HG02763 (cell line): ENCODE measurements around the gene L3MBTL3.

Experiments
- ATAC-seq: cut with Tn5 transposase; IDR thresholded peaks from one replicate; pipeline ENCODE4 v1.9.1; 2021; ENCODE audit warnings: mild to moderate bottlenecking, moderate library complexity; ENCODE audit not compliant: unreplicated experiment

L3MBTL3 gene

DNA sequence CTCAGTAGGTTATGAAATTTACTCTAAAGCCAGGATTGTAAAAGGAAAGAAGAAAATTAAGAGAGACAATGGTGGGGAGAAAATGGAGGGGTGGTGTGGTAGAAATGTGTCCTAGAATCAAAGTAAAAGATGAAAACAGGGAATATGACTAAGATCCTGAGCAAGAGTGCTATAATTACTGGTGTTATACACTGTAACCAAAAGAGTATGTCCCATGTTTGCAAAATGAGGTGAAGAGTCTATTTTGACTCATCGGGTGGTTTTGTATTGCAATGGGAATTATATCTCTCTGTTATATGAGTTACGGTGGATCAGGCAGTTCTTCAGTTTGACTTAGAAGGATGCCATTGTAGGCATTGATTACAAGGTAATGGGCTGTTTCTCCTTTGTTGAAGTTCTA lies 8.5 kb downstream of the L3MBTL3 start:
- ATAC-seq = no peak

DNA sequence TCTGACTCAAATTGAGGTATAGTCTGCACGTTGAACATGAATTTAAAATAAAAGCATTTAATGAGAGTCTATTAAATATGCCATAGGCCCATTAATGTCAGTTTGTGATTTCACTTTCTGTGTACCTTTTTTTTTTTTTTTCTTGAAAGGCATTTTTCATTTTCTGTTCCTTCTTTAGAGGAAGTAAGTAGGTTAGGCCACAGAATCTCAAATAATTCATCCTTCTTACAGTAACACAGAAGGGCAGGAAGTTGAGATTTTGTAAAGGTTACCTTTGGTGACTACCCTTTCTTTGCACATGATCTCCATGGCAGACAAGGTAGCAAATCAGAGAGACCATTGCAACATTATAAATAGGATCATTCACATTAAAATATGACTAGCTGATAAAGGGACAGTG lies 9.6 kb downstream of the L3MBTL3 start:
- ATAC-seq = peak; percentile 71

DNA sequence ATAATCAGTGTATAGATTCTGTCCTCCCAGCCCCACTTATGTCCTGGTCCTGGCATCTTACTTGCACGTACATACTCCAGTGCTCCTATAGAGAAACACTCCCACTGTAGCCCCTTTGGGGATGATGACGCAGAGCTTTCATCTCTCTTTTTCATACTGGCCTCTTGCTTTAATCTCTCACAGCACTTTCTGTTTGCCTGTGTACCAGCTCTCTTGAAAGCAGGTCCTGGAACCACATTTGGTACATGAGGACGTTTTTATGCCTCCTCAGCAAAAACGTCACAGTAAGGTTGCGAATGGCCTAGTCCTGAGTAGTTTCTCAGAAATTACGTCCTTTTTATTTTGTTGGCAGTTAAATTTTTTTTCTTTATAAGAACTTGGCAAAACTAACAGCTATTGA lies 10.8 kb downstream of the L3MBTL3 start:
- ATAC-seq = no peak

DNA sequence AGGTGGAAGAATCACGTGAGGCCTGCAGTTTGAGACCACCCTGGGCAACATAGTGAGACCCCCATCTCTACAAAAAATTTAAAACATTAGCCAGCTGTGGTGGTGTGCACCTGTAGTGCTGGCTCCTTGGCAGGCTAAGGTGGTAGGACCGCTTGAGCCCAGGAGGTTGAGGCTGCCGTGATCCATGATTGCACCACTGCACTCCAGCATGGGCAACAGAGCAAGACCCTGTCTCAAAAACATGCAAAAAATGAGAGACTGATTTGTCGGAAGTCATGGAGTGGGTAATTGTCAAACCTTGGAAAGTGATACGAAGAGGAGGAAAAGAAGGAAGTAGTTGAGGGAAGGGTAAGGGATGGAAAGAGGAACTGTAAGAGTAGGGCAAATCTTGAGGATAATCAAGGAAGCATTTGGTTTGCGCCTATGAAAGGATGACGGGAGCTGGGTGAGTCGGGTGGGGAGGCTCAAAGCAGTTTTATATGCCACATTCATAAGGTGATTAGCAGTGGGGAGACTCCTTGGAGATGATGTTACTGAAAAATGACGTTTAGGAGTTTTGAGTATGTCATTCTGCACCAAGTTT lies 14.5 kb downstream of the L3MBTL3 start:
- ATAC-seq = no peak

DNA sequence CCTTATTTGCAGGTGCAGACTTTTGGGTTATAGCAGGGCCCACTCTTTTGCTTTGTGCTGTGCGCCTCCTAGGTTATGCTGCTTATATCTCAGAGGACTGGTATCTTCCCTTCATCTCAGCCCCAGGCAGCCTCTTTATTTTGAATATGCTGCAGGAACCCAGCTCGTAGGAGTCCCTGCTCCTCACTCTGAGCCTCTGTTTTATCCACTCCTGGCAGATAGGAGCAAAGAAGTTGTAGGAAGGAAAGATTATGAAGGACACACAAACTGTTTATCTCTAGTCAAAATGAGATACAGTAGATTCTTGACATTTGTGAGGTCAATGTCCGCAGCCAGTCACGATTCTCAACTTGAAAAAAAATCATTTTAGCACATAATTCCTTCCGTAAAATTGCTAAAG lies 15.6 kb downstream of the L3MBTL3 start:
- no peak for ATAC-seq

DNA sequence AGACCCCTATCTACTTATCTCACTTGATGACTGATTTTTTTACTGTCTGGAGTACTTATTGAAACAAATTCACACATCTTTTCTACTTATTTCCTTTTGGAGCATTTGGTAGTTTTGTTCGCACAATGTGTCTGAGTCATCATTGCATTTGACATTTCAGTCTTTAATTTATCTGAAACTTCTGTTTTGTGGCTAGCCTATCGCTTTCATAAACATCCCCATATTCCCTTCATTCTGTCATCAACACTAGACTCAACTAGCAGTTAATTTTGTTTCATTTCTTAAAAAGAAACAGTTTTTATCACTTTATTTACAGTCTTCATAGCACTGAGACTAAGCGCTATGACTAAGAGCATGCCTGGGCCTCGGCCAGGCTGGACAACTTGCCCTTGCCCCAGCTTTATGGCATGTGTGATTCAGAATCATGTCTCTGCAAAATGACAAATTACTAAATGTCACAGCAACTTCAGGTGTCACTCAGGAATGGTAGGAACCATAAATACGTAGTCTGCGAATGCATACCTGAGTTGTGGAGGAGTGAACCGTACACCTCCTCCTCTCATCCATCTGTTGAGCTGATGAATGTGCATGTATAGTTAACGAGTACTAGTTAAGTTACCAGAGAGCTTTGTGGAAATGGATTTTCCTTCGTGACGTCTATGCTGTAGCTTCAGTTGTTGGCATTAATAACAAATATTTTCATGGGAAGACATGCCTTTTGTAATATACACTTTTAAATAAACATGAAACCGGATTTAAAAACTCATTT lies 16.2 kb downstream of the L3MBTL3 start:
- ATAC-seq = no peak

DNA sequence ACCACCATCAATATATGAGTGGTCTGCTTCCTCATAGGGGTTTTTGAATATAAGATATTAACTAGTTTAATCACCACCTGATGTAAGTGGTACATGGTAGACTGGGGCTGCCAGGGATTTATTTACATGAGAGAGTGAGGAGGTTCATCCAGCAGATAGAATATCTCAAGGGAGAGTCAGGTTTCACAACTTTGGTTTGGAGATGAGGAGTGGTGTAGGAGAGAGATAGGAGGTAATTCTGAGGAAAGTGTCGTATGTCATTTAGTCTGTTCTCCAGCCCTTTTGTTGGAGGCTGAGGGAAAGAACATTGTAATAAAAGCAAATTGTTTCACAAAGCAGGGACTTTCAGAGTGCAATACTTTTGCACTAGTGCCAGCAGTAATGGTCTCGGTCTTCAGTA lies 16.8 kb downstream of the L3MBTL3 start:
- no peak for ATAC-seq

DNA sequence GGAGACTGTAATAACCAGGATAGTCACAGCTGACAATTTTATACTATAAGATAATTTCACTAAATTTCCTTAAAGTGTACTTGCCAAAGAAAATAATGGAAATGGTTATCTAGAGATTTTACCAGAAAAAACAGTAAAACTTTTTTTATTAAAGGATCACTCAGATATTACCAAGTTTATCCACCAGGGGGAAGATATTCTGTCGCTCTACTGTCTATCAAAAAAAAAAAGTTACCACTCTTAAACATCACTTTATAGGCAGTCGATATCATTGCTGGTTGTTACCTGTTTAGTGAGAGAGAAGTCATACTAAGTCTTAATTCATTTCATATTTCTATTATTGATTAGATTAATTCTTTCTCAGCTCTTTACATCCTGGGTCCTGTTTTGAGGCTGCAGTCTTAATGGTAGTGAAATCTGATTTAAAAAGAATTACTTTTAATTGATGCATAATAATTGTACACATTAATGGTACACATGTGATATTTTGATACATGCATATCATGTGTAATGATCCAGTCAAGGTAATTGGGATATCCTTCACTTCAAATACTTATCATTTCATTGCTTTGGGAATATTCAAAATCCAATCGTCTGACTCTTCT lies 18.9 kb downstream of the L3MBTL3 start:
- ATAC-seq = no peak

DNA sequence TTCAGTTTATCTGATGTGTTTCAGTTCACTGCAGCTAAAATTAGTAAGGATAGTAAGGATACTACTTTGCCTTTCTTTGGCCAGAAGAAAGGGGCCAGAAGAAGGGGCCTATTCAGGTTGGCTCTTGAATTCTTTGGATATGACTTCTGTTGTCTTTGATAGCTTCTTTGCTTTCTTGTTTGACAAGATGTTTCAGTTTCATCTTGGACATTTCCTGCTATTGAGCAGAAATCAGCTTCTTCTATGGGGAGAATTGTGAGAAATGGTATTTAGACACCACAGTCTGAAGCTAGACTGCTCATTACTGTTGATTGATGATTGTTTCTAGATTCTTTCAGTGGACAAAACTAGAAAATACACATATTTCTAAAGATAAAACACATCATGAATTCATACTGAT lies 23.2 kb downstream of the L3MBTL3 start:
- ATAC-seq = no peak

DNA sequence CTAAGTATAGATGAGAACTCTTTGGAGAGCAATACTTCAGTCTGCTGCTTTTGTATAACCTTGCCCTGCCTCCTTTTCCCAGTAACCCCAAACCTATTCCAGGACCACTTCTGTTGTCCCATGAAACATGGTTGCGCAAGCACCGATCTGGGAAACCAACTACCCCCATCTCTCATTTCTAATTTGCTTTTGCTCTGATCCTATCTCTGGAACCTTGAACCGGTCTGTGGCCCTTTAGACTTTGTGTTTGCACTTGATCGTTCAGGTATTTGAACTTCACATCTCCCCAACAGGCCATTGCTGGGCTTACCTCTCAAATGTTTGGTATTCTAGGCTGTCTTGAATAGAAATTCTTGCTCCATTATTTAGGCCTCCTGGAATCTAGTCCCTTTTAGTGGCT lies 25.0 kb downstream of the L3MBTL3 start:
- no peak for ATAC-seq

DNA sequence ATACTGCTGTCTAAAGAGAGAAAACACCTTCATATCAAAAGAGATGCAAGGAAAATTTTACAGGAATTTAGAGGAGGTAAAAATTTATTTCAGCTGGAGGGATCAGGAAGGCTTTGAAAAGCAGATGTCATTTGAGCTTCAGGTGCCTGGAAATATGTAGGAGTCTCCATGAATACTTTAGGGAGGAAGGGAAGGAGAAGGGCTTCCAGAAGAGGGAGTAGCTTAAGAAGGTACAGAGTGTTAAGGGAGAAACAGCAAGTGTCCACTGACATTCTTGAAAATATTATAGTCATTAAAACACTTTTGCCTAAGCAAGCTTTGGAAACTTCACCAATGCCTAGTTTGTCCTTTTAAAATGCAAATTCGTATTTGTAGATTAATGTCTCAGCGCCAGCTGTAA lies 27.2 kb downstream of the L3MBTL3 start:
- ATAC-seq = no peak

DNA sequence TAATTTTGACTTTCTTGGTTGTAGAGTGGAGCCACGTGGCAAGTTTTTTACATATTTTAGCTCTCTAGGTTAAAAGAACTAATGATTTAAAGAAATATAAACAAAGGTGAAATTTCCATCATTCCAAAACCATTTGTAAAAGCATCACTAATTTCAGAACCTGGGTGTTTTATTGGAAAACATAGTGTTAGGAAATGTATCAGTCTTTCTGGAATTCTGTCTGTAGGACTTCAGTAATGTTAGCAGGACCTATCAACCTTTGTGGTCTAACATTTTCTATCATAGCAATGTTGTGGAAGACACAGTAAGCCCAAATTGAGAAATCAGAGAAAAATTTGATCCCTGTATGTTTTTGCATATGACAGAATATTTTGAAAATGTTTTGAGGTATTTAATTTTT lies 28.3 kb downstream of the L3MBTL3 start:
- no peak for ATAC-seq

DNA sequence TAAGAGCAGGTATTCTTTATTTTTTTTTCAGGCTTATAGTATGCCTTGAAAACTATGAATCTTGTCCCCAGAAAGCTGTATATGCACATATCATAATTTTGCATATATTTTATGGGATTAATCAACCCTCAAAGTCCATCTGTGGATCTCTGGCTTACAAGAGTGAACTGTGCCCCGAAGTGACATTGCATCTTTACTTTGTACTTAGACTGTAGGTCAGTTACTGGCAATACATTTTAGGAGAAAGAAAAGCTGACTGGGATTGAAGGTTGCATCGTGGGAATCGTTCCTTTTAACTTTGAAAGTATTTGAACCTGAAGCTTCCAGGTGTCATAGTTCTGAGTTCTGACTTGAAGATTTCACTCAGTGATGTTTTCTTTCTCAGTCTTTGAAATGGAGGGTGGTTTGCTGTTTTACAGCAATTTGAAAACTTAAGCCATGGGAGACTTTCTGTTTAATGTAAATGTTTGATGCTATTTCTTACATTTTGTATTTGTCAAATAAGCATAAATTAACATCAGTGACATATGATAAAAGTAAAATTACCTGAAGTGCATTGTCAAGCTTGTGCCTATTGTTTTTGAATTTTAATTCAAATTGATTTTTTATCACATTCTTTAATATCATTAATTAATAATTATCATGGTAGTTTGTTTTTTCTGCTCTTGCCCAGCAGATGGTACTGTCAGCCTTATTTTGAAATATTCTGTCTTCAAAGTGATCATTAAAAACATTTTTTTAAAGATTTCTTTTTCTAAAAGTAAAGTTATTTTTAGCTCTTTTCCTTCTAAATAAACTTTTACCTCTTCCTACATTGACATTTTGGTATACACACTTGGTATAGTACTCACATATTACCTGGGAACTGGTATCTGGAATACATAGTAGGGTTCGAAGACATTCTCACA lies 29.0 kb downstream of the L3MBTL3 start:
- ATAC-seq = no peak

DNA sequence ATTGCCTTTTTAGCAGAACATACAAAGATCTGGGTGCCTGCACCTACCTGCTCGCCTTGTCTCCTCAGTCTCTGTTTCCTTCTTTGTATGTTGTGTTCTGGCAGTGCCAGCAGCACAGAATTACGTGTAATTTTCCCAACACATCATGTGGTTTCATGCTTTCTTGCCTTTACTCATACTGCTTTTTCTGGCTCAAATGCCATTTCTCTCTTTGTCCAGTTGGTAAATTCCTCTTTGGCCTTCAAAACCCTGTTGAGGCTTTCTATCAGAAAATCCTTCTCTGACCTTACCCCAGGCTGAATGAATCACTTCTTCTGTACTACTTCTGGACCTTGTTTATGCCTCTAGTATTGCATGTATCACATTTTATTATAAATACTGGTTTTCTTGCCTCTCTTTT lies 31.8 kb downstream of the L3MBTL3 start:
- no peak for ATAC-seq

DNA sequence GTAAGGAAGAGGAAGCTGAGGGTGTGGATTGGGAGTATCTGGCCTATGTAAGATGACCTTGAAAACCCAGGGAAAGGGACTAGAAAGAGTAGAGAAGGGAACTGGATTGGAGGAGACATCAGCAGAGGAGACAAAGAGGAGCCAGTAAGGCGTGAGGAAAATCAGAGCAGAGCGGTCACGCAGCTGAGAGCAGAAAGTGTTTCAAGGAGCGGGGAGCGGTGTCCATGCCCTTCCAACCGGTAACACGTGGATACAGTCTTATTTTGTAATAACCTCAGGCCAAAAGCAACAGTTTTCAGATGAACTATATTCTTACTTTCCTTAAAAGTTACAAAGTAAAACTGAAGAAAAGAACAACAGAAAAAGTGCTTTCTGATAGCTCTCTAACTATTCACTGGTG lies 36.3 kb downstream of the L3MBTL3 start:
- no peak for ATAC-seq

DNA sequence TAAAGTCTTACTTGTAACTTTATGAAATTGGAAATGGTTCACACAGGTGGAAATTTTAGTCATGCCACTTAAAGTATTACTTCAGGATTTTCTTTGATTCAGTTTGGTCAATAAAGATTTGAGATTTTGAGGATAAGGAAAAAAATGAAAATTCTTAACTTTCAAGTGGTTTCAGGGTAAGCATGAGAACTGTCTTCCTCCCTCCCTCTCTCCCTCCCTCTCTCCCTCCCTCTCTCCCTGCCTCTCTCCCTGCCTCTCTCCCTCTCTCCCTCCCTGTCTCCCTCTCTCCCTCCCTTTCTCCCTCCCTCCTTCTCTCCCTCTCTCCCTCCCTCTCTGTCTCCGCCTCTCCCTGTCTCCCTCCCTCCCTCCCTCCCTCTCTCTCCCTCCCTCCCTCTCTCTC lies 36.9 kb downstream of the L3MBTL3 start:
- no peak for ATAC-seq

DNA sequence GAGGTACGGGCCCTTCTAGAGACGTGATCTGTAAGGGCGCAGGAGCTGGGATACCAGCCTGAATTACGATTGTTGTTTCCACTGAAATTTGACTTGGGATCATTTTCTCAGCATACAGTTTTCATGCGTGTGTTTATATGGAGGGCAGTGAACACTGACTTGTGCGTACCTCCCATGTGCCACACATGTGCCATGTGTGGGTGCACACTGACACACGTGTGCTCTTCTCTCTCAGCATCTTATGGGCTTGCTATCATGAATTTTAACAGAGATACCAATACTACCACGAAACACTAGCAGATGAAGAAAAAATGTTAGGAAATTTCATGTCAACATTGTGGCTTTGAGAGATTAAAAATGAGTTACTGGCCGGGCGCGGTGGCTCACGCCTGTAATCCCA lies 39.1 kb downstream of the L3MBTL3 start:
- ATAC-seq = no peak

DNA sequence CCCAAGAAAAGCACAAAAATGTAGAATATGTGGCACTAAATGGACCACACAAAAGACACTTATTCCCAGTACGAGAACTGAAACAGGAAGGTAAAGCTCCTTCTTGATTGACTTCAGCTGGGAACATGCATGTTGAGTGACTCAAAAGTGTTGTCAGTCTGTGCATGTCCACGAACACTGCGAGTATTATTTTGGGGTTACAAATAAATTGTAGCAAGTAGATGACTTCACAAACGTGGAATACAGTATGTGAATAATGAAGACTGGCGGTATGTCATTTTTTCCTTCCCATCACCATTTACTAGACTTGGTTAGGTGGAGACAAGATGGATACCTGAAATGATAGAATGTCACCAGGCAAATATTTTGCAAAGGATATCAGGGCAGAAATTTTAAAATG lies 45.4 kb downstream of the L3MBTL3 start:
- ATAC-seq = no peak

DNA sequence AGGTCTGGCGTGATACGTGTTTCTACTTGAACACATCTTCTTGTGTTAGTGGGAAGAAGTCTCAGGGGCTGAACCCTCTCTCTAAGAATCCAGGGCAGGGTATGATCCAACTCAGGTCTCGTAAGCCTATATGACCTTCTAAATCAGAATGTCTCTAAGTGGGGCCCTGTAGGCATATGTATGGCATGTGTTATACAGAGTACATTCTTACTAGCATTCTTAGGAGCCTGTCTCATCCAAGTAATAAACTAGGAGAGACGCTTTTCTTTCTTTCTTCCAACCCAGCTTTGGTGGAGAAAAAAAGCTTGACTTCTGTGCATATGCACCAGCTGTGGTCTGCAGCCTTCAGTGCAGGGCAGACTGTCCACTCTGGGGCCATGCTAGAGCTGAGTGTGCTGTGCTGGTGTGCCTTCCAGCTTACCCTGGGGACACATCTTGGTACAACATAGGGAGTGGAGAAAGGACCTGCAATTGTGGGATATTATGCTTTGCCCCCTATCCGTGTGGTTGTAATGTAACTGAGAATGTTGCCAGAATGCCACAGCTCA lies 47.3 kb downstream of the L3MBTL3 start:
- no peak for ATAC-seq

DNA sequence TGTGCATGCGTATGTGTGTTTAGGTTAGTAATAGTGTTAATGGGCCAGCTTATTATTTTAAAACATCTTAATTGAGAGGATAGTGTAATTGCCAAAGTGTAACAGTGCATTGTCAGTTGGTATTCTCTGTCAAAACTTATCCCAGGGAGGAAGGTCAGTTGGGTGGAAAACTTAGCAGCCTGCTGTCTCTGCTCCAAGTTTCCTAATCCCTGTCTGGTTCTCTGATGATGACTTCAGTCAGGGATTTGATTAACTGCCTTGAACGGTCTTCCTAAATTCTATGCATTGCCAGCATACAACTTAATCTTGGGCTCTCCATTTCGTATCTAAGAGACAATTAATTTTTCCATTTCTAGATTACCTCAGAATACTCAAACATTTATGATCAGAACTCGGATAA lies 51.1 kb downstream of the L3MBTL3 start:
- ATAC-seq = no peak

DNA sequence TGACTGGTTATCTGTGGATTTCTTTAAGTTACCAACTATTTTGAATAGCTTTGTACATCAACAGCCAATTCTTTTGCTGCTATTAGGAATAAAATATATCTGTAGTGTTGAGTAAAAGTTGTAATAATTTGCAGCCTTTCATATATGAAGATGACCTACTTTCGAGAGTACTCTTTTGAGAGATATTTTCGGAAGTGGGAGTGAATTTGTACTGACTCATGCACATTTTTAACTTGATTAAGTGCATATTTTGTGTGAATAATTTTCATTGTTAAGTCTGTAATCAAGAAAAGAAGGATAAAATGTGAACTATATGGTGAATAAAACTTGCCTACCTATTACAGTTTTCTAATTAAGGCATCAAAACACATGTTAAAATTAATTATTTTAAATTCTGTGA lies 51.9 kb downstream of the L3MBTL3 start:
- no peak for ATAC-seq
